Activated naive CD8-positive, alpha-beta T cell treated with anti-CD3 and anti-CD28 coated beads, Interleukin-2, amount 50 U/mL, for 16 hours (primary cell): ENCODE measurements around the gene GPS2.
A peak's percentile ranks its signal among the peaks of the same experiment; 100 is the strongest.

ENCODE experiments used
- DNase-seq: peaks from one replicate; pipeline ENCODE4 v3.0.0-alpha.2; 2020; ENCODE audit warnings: low read depth, low spot score

Gene GPS2

DNA sequence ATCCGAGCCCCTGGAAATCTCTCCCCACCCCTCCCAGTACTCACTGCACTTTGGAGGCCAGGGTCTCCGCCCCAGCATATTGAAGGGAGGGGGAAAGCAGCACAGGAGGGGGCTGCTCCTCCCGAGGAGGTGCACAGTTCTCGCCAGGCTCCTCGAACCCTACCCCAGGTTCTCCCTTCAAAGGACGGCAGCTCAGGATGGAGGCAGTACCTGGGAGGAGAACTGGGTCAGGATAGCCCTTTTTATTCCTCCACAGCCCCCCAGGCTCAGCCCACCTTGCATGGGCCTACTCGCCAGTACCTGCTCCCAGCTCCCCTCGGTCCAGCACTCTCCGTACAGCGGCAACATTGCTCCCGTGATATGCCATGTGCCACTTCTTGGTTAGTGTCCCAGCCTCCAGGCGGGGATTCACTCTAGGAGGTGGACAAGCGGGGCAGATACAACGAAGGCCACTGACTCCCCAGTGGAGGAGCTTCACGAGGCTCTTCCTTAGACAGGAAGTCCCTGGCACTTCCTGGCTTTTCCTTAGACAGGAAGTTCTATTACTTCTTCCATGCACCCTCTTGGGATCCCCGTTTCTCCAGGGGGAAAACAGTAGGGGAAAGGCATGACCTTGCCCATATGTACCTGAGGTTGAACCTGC is 2.1 kb upstream of the GPS2 start:
- DNase-seq = no peak

DNA sequence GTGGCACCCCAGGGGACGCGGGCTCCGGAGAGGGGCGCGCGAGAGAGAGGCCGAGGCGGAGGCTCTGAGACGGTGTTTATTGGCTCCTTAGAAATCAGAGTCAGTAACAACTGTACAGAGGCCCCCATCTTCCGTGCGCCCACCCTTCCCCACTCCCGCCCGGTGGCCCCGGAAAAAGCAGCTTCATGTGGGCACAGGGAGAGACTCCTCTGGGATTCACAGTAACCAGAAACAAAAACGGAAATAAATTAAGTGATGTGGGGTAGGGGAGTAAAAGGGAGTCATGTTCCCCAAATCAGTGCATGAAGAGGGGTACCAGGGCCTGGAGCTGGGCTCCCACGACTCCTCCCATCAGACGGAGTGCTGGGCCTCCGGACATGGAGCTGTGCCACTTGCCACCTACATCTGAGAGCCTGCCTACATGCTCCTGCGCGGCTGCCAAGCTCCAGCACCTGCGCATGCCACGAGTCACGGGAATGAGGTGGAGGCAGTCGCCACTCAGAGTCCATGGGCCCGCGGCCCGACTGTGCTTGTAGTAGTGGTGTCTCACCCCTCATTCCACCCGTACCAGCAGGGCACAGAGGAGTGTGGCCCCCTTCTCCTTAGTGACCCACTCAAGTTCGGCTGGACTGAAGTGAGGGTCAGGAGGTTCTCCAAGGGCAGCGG is 543 bp upstream of the GPS2 start:
- no peak for DNase-seq

DNA sequence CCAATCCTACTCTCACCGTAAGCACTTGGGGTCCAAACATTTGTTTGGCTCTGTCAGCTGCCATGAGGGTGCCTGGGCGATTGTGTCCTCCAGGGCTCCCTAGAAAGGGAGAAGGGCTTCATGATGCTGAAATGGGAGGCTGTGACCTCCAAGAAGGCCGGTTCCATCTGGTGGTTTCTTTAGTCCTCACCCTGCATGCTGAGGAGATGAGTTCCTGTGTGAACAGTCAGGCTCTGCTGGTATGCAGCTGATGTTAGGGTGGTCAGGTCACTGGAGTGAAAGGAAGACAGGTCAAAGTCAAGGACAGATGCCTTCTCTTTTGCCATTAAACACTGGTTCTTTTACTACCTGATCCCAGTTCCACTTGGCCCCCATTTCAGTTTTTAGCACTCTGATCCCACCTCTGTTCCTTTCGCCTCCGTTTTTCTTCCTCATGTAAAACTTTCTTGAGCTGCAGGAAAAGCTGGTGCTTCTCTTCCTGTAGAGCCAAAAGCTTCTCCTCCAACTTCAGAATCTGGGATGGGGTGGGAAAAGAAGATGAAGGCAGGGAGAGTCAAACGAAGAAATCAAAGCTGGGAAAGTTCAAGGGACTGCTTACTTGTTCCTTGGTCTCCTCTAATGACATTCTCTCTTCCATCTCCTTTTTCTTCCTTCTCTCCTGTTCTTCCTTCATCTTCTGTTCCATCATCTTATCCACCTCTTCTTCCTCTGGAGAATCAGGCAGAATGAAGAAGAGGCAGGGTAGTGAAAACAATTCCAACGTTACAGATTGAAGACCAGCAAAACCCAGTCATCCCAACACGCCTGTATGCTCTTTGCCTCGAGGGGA is 1.1 kb downstream of the GPS2 start:
- no peak for DNase-seq

DNA sequence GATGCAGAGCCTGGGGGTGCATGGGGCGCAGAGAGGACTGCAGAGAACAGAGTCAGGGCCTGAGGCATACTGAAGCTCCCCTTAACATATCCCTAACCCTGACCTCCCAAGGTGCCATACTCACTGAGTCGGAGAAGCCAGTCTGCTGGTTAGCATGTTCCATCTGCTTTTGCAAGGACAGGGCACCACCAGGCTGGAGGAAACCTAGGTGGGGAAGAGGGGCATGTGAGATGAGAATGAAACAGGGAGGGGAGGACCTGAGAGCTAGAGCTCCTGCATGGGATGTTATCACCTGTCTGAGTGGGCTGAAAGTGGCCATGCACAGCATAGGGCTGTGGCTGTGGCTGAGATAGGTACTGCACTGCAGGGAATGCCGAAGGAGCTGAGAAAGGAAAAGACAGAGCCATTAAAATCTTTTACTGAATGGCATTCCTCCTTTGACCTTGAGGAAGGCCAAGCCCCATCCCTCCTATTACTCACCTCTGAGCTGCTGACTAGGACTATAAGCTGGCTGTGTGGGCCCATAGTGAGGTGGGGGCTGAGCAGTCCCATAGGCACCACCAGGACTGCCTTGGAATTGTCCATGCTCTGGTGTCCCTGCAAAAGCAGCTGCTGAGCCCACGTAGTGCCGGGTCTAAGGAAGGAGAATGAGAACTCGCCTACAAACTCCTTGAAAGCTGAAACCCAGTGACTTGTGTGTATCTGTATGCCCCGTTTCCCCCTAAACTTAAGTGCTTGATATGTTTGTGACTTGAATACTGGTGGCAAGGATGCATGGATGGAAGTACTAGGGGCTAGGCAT is 1.9 kb downstream of the GPS2 start:
- no peak for DNase-seq

DNA sequence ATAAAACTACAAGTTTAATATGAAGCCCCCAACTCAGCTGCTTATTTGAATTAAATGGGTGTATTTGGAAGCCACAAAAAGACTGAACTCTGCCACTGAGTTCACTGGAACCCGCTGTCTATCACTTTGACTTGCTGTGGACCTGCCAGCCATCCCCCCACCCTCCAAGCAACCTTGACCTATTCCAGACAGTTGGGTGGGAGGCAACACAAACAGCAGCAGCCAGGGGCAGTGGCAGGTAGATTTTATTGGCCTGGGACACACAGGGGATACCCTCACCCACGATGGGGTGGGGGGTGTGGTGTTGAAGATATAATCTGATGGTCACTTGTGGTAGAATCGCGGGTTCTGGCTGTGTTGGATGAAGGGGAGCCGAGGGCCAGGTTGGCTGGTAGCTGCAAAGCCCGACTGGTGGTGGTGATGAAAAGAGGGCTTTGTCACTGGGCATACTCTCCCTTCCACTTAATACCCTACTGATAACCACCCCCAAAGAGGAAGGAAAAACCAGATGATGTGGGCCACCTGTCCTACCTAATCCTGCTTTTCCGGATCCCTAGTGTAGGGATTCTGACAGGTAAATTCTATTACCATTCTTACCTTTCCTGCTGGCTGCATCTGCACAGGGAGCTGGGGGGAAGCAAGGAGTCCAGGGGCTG is 2.6 kb downstream of the GPS2 start:
- DNase-seq = no peak

DNA sequence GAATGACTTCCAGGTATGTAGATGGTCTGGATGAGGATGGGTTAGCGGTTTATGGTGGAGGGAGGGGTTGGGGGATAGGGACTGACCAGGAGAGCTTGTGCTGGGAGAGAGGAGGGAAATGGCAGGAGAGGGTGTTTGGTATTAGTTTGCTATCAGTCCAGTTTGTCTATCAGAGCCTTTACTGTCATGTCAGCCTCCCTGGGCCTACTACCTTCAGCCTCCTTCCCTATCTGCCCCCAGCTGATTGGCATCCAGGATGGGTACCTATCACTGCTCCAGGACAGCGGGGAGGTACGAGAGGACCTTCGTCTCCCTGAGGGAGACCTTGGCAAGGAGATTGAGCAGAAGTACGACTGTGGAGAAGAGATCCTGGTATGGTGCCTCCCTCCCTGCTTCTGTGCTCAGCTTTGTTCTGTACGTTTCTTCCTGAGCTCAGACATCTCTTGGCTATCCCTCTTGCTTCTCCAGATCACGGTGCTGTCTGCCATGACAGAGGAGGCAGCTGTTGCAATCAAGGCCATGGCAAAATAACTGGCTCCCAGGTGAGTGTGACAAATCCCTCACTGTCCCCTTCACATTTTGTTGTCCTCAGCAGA is 4.0 kb downstream of the GPS2 start:
- DNase-seq = no peak

DNA sequence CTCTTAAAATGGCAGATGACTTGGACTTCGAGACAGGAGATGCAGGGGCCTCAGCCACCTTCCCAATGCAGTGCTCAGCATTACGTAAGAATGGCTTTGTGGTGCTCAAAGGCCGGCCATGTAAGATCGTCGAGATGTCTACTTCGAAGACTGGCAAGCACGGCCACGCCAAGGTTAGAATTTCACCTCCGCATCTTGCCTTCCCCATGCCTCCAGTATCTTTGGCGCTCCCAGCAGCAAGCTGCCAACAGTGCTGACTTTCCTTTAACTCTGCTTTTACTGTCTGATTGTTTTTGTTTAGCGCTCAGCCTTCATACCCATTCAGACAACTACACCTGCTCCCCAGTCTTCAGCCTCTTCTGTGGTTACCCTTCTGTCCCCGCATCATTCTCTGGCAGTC is 5.5 kb downstream of the GPS2 start:
- DNase-seq = no peak

DNA sequence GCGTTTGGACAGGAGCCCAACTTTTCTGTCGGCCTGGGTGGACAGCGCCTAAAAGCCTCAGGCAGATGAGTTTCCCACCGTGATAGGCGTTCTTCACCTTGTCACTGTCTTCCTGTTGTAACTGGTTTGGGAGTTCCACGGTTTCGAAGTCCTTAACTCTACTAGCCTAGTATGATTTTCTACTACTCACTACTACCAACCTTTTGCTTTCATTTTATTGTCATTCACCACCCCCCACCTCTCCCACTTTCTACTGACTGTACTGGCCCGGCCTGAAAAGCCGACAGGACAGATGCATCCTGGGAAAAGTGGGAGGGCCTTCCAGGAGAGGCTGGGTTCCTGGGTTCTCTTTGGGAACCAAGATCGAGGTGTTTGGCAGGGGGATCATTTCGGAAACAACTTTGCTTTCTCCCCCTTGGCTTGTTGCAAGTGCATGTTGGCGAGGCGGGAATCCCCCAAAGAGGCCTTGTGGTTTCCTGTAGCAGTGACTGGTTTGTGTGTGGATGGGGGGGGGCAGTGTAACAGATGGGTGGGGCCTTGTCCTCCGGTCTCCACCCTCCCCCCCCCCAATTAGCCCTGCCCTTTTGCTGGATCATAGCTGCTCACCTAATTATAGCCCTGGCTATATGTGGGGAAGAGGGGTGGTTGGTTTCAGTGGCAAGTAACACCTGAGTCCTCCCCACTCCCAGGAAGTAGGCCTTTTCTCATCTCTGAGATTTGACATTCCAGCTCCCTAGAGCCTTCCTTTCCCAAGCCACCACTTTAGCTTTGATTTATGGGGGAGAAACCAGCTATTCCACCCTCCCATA is 6.3 kb downstream of the GPS2 start:
- DNase-seq = peak; percentile 68

DNA sequence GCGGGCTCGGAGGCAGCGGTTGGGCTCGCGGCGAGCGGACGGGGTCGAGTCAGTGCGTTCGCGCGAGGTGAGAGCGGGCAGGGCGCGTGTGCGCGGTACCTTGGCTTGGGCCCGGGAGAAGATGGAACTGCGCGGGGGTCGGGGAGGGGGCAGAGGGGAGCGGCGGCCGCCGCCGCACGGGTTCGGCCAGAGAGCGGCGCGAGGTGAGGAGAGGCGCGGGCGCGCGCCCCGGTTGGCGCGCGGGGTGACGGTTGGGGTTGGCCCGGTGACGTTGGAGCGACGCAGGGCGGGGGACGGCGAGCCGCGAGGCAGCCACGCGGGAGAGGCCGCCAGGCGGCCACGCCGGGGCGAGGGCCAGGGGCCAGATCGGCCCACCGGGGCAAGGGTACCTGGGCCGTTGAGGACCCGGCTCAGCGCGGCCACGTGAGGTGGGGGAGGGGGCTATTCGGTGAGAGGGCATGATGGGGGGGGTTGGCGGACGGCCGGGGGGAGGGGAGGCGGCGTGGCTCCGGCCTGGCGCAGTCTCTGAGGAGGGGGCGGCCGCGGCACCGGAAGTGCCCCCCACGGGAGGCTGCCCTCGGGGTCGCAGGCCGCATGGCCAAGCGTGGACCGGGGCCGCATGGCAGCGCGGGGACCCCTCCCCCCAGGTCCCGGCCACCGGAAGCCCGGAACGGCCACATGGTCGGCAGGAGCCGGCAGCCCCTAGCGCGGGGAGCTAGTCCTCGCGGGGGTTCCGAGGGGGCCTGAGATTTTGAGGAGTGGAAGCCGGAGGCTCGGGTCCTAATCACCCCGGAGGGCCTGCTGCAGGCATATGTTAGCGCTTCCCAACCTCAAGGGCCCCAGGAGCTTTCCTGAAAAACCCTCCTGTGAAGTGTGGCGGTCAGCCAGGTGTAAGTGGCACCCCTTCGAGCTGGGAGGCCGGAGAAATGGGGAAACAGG is 7.2 kb downstream of the GPS2 start:
- DNase-seq = no peak

DNA sequence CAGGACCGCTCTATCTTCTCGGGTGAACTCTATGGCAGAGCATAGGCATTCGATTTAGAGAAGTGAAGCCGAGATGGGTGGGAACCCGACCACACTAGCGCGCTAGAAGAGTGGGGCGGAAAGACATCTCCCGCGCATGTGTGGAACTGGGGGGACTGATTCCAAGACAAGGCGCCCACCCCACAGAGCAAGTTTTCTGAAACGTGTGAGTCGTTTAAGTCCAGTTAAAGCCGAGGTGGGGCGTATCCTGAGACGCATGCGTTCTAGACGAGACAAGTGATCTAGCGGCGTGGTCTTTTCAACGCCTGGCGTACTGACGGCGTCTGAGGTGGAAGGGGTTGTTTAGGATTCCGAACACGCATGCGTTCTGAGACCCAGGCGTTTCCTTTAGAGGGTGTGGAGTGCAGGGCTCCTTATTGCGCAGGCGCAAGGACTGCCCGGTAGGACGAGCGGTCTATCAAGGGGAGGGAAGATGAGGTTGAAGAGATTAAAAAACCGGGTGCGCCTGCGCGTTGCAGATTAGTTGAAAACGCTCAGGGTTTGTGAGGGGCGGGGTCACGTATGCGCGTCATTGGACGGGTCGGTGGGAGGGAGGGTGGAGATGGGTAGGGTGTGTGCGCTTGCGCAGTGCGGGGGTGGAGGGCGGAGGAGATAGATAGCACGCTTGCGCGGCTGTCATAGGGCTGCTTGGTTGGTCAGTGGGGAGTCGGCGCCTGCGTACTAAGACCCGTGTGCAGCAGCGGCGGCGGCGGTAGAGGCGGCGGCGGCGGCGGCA is 8.1 kb downstream of the GPS2 start, which contains the start of gene EIF5A:
Gene EIF5A, plus strand, starts transcription at position 718 of the 775 bp plus-strand sequence. CDS start 2,008 bp downstream, outside the sequence.
- peak; percentile 100 for DNase-seq

DNA sequence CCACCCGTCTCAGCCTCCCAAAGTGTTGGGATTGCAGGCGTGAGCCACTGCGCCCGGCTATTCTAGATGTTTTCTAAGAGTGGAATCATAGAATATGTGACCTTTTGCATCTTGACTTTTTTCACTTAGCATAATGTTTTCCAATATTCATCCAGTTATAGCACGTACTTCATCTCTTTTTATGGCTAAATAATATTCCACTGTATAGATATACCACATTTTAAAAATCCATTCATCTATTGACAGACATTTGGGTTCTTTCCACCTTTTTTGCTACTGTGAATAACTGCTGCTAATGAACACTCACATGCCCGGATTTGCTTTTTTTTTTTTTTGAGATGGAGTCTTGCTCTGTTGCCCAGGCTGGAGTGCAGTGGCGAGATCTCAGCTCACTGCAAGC is 11.0 kb downstream of the GPS2 start:
- no peak for DNase-seq

DNA sequence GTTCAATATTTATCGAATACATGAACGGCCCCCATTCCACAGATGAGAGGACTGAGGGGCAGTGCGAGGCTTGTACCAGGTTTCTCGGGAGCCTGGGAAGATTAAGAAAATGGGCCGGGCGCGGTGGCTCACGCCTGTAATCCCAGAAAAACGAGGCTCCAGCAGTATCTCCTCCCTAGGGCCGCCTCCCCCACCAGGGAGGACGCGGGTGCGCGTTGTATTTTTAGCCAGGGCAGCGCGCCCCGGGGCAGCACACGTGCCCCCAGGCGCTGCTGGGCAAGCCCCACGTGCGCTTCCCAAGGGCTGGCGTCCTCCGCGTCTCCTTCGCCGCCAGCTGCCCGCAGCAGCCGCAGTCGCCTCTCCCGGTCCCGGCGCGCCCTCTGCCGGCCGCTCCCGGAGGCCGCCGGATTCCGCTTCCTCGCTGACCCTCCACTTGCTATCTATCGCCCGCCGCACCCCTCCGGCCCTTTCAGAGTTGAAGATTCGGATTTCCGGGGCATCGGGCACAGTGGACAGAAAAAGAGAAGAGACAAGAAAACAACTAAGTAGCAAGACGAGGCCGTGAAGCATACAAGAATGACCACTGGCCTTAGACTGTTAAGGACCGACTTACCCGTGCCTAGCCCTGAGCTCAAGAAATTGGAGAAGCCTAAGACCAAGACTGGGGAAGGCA is 18.8 kb downstream of the GPS2 start:
- DNase-seq = no peak

DNA sequence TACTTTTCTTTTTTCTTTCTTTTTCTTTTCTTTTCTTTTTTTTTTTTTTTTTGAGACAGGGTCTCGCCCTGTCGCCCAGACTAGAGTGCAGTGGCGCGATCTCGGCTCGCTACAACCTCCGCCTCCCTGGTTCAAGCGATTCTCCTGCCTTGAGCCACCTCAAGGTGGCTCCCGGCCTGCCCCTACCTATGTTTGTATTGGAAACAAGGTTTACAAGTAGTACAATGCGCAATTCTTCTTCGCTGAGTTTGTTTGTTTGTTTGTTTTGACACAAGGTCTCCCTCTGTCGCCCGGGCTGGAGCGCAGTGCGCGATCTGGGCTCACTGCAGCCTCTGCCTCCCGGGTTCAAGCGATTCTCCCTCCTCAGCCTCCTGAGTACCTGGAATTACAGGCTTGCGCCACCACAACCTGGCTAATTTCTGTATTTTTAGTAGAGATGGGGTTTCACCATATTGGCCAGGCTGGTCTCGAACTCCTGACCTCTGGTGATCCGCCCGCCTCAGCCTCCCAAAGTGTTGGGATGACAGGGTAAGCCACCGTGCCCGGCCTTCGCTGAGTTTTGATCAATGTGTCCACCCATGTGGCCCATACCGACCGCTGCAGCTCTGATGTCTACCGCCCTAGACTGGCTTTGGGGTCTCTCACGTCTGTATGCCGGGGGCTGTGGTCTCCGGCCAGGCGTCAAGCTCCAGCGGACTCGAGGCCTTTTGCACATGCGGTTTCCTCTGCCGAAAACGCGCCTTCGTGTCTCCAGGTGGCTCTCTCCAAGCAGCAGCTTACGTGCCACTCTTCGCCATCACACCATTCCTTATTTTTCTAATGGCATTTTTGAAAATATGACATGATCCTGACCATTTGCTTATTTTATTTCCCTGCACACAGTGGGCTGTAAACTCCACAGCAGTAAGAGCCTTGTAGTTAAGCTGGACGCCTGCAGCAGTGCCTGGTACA is 19.7 kb downstream of the GPS2 start:
- no peak for DNase-seq

DNA sequence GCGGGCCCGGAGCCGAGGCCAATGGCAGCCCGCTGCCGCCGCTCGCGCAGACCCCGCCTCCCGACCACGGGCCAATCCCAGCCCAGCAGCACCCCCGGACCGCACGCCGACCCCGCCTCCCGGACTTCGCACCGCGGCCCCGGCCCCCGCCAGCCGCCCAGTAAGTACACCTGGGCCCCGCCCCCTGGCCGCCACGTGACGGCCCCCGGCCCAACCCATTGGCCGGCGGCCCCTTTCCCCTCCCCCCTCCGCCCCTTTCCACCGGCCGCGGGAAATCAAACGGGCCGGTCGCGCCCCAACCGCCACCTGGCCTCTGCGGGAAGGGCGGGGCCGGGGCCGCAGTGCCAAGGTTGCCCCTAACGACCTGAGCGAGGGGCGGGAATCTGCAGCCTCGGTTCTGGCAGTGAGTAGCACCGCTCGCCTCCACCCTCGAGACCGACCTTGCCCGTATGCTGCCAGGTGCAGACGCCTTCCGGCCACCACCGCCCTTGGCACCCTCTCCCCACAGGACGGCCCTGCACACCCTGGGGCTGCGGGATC is 20.5 kb downstream of the GPS2 start, which contains the start of gene YBX2:
Gene YBX2, minus strand, starts transcription at position 26 of the 540 bp plus-strand sequence. CDS start 139 bp downstream, outside the sequence.
- DNase-seq = peak; percentile 51

DNA sequence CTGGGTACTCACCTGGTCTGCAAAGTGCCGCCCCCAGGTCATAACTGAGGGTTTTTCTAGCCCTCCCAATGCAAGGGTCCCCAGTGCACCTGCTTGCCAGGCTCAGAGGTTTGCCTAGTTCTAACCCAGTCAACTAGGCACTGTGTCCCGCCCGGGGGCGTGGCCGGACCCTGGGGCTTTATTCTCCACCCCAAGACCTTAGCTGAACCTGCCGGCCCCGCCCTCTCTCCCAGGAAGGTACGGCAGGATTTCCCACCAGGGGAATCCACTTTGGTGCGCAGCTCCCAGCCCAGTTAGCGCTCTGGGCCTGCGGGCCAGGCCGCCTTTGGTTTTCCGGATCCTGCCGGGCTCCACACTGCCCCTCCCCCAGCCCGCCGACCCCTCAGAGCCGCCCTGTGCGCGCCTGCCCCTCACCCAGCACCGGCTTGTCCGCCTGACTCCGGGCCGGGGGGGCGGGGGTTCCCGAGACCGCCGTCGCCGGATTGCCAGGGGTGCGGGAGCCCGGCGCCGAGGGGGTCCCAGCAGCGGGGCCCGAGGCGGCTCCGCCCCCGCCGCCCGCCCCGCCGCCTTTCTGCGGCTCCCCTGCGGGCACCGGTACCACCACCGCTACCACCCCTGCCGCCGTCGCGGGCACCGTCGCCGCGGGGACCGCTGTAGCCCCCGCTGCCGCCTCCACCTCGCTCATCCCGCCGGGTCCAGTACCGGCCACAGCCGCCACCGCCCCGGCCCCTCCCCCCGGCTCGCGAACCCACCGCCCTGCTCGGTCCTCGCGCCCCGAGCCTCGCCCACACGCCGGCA is 21.1 kb downstream of the GPS2 start:
- no peak for DNase-seq
